Body of pancreas (tissue), 4 donors: ENCODE measurements around the gene DCHS1. TPM values are rescaled to one million over a fixed set of nuclear protein-coding genes. Genes with fewer than 3 reads are reported as not detected.

Experiments used
- ATAC-seq: fragments of 150-250 bp; one replicate; pipeline ENCODE4 v1.9.1; 2016
- DNase-seq, 4 donors: peaks; one replicate each; pipeline ENCODE4 v3.0.0-alpha.2; 2019
- H3K27ac ChIP-seq, 4 donors: fragments of 200-600 bp; sonication (generic); 1 replicate in 3 of 4; 2 replicates in 1 of 4; pipeline versions ENCODE4 v1.5.1 to v1.6.1; 2016 to 2019; ENCODE audit warnings: mild to moderate bottlenecking in 1 of 4, mixed read lengths in 1 of 4, moderate library complexity in 1 of 4
- H3K27me3 ChIP-seq, 2 donors: fragments of 200-600 bp; sonication (generic); one replicate each; pipeline ENCODE4 v1.6.0; 2016; ENCODE audit warnings: mild to moderate bottlenecking in 1 of 2
- H3K36me3 ChIP-seq, 2 donors: fragments of 200-600 bp; sonication (generic); replicated peaks in 1 of 2; 2 replicates each; pipeline ENCODE4 v1.5.1; 2016; ENCODE audit warnings: low read depth in 2 of 2; ENCODE audit not compliant: insufficient read depth in 1 of 2
- H3K4me1 ChIP-seq: fragments of 200-600 bp; sonication (generic); one replicate; pipeline ENCODE4 v1.6.0; 2016
- H3K4me3 ChIP-seq, 2 donors: fragments of 200-600 bp; sonication (generic); 1 replicate in 1 of 2; 2 replicates in 1 of 2; pipeline ENCODE4 v1.5.1; 2016 to 2019
- H3K9me3 ChIP-seq, 3 donors: fragments of 200-600 bp; sonication (generic); 1 replicate in 2 of 3; 2 replicates in 1 of 3; pipeline ENCODE4 v1.5.1; 2016
- POLR2A ChIP-seq, 3 donors: fragments of 450-650 bp; IDR thresholded peaks; one replicate each; pipeline ENCODE4 v1.6.1; 2016; ENCODE audit warnings: antibody characterized with exemption in 3 of 3, mild to moderate bottlenecking in 2 of 3
- WGBS, 2 donors: methylation state at CpG; one replicate each; pipeline ENCODE4 v1.1.5; 2017; 5-methylcytosine and 5-hydroxymethylcytosine counted together
- intact Hi-C: fragments of 100-400 bp; cut with DNase I; formaldehyde crosslinking; loops from one replicate; pipeline ENCODE4 v1.15.1; 2023
- total RNA-seq, 2 donors: library from RNA; depleted of rRNA; stranded (reverse); fragments of >200 nt; gene quantifications; one replicate each; pipeline ENCODE4 v1.1.0, GENCODE V29; 2016
- TF ChIP-seq, protein P1 (sequence below), 7 experiments: fragments of 450-650 bp in 4 of 7; fragments of 200-600 bp in 3 of 7; sonication (generic) in 3 of 7; IDR thresholded peaks; one replicate each; pipeline ENCODE4 v1.5.1; 2016 to 2019; ENCODE audit warnings: antibody characterized with exemption in 7 of 7

The DCHS1 gene
- total RNA-seq, 2 donors from 2014 or later, result 6.0 to 10.9 TPM

DNA sequence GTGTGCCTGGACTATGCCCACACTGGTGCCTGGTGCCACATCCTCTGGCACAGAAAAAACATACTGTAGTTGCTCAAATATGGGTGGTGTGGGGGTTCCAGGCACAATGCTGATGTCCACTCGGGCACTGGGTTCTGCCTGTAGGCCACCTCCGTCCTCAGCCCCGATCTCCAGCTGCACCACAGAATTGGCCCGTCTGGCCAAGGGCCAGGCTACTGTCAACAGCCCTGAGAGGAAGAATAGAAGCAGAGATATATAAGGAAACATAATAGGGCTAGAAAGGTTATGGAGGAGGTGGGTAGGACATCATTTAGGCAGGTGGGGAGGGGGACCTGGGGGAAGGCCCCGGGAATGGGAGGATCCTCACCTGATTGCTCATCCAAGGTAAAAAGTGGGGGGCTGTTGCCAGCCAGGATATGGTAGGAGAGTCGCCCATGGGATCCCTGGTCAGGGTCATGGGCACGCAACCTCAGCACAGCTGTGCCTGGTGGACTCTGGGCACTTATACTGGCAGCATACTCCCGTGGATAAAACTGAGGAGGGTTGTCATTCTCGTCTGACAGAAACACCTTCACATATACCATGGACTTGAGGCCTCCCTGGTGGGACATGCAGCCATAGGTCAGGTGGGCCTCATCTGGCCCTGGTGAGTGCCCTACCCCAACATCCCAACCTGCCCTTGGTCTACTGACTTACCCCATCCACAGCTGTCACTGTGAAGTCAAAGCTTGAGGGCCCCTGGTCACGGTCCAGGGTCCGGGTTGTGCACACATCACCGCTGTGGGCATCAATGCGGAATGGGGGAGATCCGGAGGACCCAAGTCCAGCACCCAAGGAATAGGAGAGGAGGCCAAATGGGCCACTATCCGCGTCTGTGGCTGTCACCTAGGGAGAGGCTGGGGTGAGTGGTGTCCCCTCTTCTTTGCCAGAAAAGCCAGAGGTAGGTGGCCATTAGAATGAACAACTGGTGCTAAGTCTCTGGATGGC is 21.9 kb downstream of the DCHS1 start:
- ATAC-seq (no peak), DNase-seq (peak in 1 of 4 donors; percentile 11)
- Histone ChIP-seq H3K9me3 (no peaks in the 10 kb centered on the region), H3K4me3 (no peak overlapping the region), H3K27me3 (no peaks in the 10 kb centered on the region), H3K27ac (peak overlapping the region in 3 of 4 donors; percentile 41 to 76 (median 69)), H3K4me1 (peaks cover 60% of the 10 kb centered on the region), H3K36me3 (no peaks in the 10 kb centered on the region)
- intact Hi-C loops, result no loop called here
- WGBS, 2 donors, result 85 to 90% methylated on average over 9 to 16 of the region's 16 CpGs
- no peak for TF ChIP-seq POLR2A (IDR thresholded peaks at IDR 0.05)
- TF ChIP-seq, protein P1, sequence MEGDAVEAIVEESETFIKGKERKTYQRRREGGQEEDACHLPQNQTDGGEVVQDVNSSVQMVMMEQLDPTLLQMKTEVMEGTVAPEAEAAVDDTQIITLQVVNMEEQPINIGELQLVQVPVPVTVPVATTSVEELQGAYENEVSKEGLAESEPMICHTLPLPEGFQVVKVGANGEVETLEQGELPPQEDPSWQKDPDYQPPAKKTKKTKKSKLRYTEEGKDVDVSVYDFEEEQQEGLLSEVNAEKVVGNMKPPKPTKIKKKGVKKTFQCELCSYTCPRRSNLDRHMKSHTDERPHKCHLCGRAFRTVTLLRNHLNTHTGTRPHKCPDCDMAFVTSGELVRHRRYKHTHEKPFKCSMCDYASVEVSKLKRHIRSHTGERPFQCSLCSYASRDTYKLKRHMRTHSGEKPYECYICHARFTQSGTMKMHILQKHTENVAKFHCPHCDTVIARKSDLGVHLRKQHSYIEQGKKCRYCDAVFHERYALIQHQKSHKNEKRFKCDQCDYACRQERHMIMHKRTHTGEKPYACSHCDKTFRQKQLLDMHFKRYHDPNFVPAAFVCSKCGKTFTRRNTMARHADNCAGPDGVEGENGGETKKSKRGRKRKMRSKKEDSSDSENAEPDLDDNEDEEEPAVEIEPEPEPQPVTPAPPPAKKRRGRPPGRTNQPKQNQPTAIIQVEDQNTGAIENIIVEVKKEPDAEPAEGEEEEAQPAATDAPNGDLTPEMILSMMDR (IDR thresholded peaks at IDR 0.05), result no peak

DNA sequence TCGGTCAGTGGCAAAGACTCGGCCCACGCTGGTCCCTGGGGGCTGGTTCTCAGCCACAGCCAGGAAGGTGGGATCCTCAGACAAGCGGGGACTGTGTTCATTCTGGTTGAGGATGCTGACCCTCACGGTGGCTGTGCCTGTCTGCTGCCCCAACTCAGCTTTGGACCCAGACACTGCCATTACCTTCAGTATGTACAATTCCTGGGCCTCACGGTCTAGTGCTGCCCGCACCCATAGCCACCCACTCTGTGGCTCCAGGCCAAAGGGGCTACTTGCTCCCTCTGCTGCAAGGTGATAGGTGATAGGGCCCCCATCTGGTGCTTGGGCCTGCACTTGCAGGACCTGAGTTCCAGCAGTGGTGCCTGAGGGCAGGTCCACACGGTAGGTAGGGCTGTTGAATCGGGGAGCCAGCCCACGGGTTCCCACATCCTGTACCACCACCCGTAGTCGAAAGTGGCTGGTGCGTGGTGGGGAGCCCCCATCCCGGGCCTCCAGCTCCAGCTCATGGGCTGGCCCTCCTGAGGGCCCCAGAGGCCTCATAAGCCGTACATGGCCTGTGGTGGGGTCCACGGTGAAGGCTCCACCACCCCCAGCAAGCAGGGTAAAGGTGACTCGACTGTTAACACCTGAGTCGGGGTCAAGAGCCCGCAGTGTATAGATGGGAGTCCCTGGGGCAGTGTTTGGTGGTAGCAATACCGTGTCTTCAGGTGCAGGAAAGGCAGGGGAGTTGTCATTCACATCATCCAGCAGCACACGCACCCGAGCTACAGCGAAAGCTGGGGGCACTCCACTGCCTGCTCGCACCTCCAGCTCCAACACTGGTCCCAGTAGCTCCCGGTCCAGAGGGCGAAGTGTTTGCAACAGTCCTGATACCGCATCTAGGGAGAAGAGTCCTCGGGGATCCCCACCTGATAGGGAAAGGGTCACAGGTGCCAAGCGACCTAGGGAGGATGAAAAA is 23.2 kb downstream of the DCHS1 start:
- no peak overlapping the region for H3K4me3 ChIP-seq
- no peaks in the 10 kb centered on the region for H3K9me3 ChIP-seq
- no peaks in the 10 kb centered on the region for H3K27me3 ChIP-seq
- intact Hi-C loops, result no loop called here
- H3K36me3 ChIP-seq, result no peaks in the 10 kb centered on the region
- DNase-seq, result peak in 1 of 4 donors; percentile 11
- ATAC-seq, result no peak
- TF ChIP-seq POLR2A (IDR thresholded peaks at IDR 0.05), result no peak
- TF ChIP-seq, protein P1 (IDR thresholded peaks at IDR 0.05), result no peak
- WGBS, 2 donors, result 93 to 97% methylated on average over 17 to 28 of the region's 29 CpGs
- peaks cover 47% of the 10 kb centered on the region for H3K4me1 ChIP-seq
- H3K27ac ChIP-seq, result no peak overlapping the region

DNA sequence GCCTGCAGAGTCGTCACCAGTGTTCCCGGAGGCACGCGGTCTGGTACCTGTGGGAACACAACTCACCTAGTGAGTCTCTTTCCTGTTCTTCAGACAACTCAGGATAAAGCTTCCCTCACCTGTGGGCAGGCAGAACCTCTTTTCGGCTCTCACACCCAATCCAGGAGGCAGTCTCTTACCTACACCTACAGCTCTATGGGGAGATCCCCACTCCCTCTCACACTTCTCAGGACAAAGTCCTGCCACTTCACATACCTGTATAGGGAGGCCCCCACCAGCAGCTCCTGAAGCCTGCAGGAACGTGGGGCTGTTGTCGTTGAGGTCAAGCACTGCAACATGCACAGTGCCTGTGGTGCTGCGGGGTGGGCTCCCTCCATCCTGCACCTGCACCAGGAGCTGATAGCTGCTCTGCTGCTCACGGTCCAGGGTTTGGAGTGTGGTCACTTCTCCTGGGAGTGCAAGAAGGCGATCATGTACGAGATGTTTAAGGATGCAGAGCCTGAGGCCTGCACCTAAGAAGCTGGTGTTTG is 24.2 kb downstream of the DCHS1 start:
- H3K36me3 ChIP-seq, result no peaks in the 10 kb centered on the region

DNA sequence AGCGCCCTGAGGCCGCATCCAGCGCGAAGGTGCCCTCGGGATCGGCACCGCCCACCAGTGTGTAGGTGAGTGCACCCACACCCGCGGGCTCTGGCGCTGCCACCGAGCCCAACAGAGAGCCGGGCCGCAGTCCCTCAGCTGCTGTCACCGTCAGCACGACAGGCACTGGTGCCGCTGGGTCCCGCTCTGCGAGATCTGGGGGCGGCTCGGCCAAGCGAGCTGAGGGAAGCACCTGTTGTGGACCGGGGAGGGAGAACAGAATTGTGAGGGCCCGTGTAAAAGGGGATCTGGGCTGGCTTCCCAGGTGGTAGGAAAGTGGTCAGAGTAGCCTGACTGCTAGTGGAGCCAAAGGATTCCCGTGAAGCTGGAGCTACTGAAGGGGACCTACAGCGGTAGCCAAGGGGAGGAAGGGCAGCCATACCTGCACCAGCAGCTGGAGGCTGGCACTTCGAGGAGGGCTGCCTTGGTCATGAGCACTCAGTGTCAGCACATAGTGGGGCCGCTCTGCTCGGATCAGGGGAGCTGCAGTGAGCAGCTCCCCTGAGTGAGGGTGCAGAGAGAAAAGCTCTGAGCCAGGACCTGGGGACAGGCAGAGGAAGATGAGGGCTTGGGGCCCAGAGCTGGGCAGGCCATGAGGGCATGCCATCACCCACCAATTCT is 24.8 kb downstream of the DCHS1 start:
- H3K4me1 ChIP-seq, result peaks cover 42% of the 10 kb centered on the region
- DNase-seq (no peak), ATAC-seq (no peak)
- whole genome bisulfite sequencing, 2 donors, result 30 to 54% methylated on average over 14 to 27 of the region's 28 CpGs
- H3K27ac ChIP-seq, result no peak overlapping the region
- TF ChIP-seq POLR2A (IDR thresholded peaks at IDR 0.05), result no peak
- TF ChIP-seq, protein P1 (IDR thresholded peaks at IDR 0.05), result no peak
- no peaks in the 10 kb centered on the region for H3K36me3 ChIP-seq
- intact Hi-C loops, result no loop called here
- peak overlapping the region; percentile 8 to 9 for H3K4me3 ChIP-seq
- H3K27me3 ChIP-seq, result no peaks in the 10 kb centered on the region
- H3K9me3 ChIP-seq, result no peaks in the 10 kb centered on the region

More for the DNA sequence above, 24.2 kb downstream of the DCHS1 start:
- H3K4me1 ChIP-seq, result peaks cover 44% of the 10 kb centered on the region
- TF ChIP-seq, protein P1 (IDR thresholded peaks at IDR 0.05), result no peak
- no peak for TF ChIP-seq POLR2A (IDR thresholded peaks at IDR 0.05)
- intact Hi-C loops, result no loop called here
- WGBS, 2 donors, result 87 to 91% methylated on average over 11 of the region's 11 CpGs
- no peak overlapping the region for H3K27ac ChIP-seq
- no peak for DNase-seq
- no peak for ATAC-seq
- H3K4me3 ChIP-seq, result no peak overlapping the region
- H3K9me3 ChIP-seq, result no peaks in the 10 kb centered on the region
- H3K27me3 ChIP-seq, result no peaks in the 10 kb centered on the region
